Stimulated activated CD4-positive, alpha-beta T cell treated with anti-CD3 and anti-CD28 coated beads, Interleukin-4, amount 100 ng/mL, for 48 hours (primary cell): ENCODE results near the gene GTF2E1.

Experiments used
- DNase-seq, 2 donors: peaks; one replicate each; pipeline ENCODE4 v3.0.0-alpha.2; 2020; ENCODE audit warnings: low read depth in 2 of 2

Gene GTF2E1

DNA sequence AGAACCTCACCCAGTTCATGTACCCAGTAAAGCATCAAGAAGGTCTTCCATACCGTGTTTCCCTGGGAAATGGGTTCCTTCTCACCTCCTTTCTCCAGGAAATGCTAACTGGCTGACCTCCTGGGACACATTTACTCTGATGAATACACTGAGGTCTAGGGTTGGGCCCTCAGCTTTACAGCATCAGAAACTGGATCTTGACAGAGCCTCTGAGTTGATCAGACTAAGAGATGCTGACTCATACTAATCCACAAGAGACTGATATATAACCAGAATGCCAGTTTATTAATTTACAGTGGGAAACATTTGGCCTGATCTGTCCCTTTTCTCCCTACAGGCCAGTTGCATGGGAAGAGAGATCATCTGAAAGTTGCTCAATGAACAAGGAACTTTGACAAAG, 55.8 kb downstream of the GTF2E1 start:
- DNase-seq: no peak

DNA sequence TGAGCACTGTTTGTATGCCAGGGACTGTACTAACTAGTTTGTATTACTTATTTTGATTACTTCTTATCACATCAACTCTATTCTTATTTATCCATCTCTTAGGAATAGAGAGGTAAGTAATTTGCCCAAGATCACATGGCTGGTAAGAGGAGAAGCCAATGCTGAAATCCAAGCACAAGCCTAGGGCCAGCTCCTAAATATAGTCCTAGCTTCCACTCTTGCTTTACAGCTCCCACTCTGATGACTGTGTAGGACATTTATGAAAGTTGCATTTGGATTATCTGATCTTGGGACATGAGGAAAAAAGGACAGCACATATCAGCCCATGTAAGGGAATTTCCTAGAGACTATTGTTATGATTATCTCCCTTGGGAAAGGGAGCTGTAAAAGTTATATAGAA, 58.1 kb downstream of the GTF2E1 start:
- DNase-seq: no peak

DNA sequence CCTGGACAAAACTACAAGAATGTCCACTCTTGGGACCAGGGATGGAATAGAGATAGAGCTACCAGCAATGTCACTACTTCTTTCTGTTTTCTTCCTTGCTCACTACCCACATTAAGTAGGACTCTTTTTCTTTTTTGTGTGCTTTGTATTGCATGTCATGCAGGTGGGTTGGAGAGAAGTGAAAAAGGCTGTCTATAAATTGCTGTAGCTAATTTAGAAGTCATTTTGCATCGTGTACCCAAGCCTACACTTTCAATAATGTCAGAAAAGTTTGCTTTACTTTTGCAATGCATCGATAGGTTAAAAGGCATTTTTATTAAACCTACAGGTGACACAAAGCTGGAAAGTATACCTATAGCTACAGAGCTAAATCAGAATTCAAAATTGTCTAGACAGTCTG, 58.9 kb downstream of the GTF2E1 start:
- DNase-seq: no peak

DNA sequence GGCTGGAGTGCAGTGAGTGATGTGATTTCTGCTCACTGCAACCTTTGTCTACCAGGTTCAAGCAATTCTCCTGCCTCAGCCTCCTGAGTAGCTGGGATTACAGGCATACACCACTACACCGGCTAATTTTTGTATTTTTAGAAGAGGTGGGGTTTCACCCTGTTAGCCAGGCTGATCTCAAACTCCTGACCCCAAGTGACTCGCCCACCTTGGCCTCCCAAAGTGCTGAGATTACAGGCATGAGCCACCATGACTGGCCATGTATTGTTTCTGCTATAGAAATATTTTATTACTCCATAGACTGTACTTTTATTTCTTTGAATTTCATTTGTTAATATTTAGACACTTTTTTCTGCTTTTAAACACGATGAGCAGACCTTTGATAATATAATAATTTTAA, 60.4 kb downstream of the GTF2E1 start:
- no peak for DNase-seq

GRCh38 chr3:120816728-120817127, 74.2 kb downstream of the GTF2E1 start:
- no peak for DNase-seq

- no peak for DNase-seq
These were observed 78.2 kb downstream of the GTF2E1 start for GRCh38 chr3:120820748-120821147.

- DNase-seq: no peak
These were observed 78.9 kb downstream of the GTF2E1 start for GRCh38 chr3:120821426-120821825.

GRCh38 chr3:120823156-120823555, 80.6 kb downstream of the GTF2E1 start:
- DNase-seq: no peak

GRCh38 chr3:120824613-120825012, 82.1 kb downstream of the GTF2E1 start:
- DNase-seq: no peak

GRCh38 chr3:120828796-120829195, 86.3 kb downstream of the GTF2E1 start:
- DNase-seq: no peak

- DNase-seq: no peak
These were observed 88.5 kb downstream of the GTF2E1 start for GRCh38 chr3:120831066-120831465.
